Type B pancreatic cell (in vitro differentiated cells): Measurements from ENCODE around the gene STIM1. TPM values are rescaled to one million over a fixed set of nuclear protein-coding genes. Genes with fewer than 3 reads are reported as not detected.

Experiments
- DNase-seq: peaks from one replicate; pipeline ENCODE4 v3.0.0; 2021; ENCODE audit warnings: mixed read lengths; ENCODE audit not compliant: unreplicated experiment; ENCODE audit errors: extremely low spot score
- H3K27ac Mint-ChIP-seq: 2 replicates; pipeline ENCODE4 v1.8.0; 2021; ENCODE audit warnings: mild to moderate bottlenecking, mixed read lengths
- H3K27me3 Mint-ChIP-seq: 2 replicates; pipeline ENCODE4 v1.8.0; 2021; ENCODE audit warnings: mixed read lengths
- H3K36me3 Mint-ChIP-seq: 2 replicates; pipeline ENCODE4 v1.8.0; 2021; ENCODE audit warnings: mixed read lengths
- H3K4me1 Mint-ChIP-seq: one replicate; pipeline ENCODE4 v1.8.0; 2021; ENCODE audit warnings: mixed read lengths; ENCODE audit not compliant: unreplicated experiment
- H3K4me3 Mint-ChIP-seq: 2 replicates; pipeline ENCODE4 v1.8.0; 2021; ENCODE audit warnings: mild to moderate bottlenecking, mixed read lengths
- H3K9me3 Mint-ChIP-seq: 2 replicates; pipeline ENCODE4 v1.8.0; 2021; ENCODE audit warnings: mixed read lengths
- total RNA-seq: library from RNA; stranded (reverse); gene quantifications from 2 replicates; pipeline ENCODE4 v1.2.1, GENCODE V29; 2021; ENCODE audit warnings: low replicate concordance
- TF ChIP-seq, protein P1 (sequence below): fragments of 200-600 bp; sonication (generic); conservative IDR thresholded peaks from 2 replicates; pipeline ENCODE4 v1.5.0; 2021; ENCODE audit warnings: antibody characterized with exemption, mild to moderate bottlenecking

STIM1 gene
- total RNA-seq, 1 donor from 2014 or later = 38.9 TPM

DNA sequence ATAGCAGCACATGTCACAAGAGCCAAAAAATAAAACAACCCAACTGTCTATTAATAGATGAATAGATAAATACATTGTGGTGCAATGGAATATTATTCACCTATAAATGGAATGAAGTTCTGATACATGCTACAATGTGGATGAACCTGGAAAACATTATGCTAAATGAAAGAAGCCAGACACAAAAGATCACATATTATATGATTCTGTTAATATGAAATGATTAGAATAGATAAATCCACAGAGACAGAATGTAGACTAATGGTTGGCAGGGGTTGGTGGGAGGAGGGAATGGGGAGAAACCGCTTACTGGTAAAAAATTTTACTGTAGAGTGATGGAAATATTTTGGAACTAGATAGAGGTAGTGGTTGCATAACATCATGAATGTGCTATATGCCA, 206.2 kb downstream of the STIM1 start:
- Mint-ChIP-seq H3K36me3 (peaks cover 7% of the 10 kb centered on the region), H3K4me1 (peaks cover 11% of the 10 kb centered on the region), H3K27ac (no peak overlapping the region), H3K9me3 (no peaks in the 10 kb centered on the region), H3K4me3 (no peak overlapping the region), H3K27me3 (no peaks in the 10 kb centered on the region)
- no peak for DNase-seq
- TF ChIP-seq, protein P1, sequence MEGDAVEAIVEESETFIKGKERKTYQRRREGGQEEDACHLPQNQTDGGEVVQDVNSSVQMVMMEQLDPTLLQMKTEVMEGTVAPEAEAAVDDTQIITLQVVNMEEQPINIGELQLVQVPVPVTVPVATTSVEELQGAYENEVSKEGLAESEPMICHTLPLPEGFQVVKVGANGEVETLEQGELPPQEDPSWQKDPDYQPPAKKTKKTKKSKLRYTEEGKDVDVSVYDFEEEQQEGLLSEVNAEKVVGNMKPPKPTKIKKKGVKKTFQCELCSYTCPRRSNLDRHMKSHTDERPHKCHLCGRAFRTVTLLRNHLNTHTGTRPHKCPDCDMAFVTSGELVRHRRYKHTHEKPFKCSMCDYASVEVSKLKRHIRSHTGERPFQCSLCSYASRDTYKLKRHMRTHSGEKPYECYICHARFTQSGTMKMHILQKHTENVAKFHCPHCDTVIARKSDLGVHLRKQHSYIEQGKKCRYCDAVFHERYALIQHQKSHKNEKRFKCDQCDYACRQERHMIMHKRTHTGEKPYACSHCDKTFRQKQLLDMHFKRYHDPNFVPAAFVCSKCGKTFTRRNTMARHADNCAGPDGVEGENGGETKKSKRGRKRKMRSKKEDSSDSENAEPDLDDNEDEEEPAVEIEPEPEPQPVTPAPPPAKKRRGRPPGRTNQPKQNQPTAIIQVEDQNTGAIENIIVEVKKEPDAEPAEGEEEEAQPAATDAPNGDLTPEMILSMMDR = no peak

- Mint-ChIP-seq H3K9me3 (no peaks in the 10 kb centered on the region), H3K4me1 (peaks cover 6% of the 10 kb centered on the region)
These were observed 207.9 kb downstream of the STIM1 start for GRCh38 chr11:4063348-4063747.

GRCh38 chr11:4064278-4064955, 209.0 kb downstream of the STIM1 start:
- H3K9me3 Mint-ChIP-seq = no peaks in the 10 kb centered on the region
- TF ChIP-seq, protein P1 = no peak
- H3K4me3 Mint-ChIP-seq = no peak overlapping the region
- peaks cover 4% of the 10 kb centered on the region for H3K36me3 Mint-ChIP-seq
- no peak overlapping the region for H3K27ac Mint-ChIP-seq
- no peaks in the 10 kb centered on the region for H3K4me1 Mint-ChIP-seq
- DNase-seq = no peak
- H3K27me3 Mint-ChIP-seq = no peaks in the 10 kb centered on the region

More at GRCh38 chr11:4063348-4063747, 207.9 kb downstream of the STIM1 start:
- Mint-ChIP-seq H3K36me3 (peaks cover 4% of the 10 kb centered on the region), H3K4me3 (no peak overlapping the region), H3K27ac (no peak overlapping the region), H3K27me3 (no peaks in the 10 kb centered on the region)
- TF ChIP-seq, protein P1 = no peak
- DNase-seq = no peak

DNA sequence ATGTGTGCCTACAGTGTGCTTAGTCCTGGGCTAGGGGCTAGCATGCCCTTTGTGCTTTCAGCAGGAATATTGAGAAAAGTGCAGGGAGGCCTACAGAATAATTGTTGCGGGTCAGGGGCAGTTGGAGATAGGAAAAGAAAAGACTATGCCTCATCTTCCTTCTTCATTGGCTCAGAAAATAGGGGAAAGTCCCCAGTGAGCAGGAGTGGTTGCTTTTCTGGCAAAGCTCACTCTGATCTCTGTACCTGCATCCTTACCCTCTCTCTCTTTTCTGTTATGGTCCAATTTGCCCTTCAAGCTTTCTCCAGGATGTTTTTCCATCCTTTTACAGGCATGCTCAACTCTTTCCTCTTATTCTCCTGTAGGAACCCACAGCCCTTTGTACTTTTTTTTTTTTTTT, 209.6 kb downstream of the STIM1 start:
- TF ChIP-seq, protein P1 = no peak
- Mint-ChIP-seq H3K4me1 (no peaks in the 10 kb centered on the region), H3K27ac (no peak overlapping the region), H3K4me3 (no peak overlapping the region), H3K36me3 (peaks cover under 1% of the 10 kb centered on the region), H3K9me3 (no peaks in the 10 kb centered on the region), H3K27me3 (no peaks in the 10 kb centered on the region)
- DNase-seq = no peak

GRCh38 chr11:4065601-4066377, 210.3 kb downstream of the STIM1 start:
- Mint-ChIP-seq H3K4me1 (no peaks in the 10 kb centered on the region), H3K36me3 (peaks cover under 1% of the 10 kb centered on the region), H3K27me3 (no peaks in the 10 kb centered on the region), H3K27ac (no peak overlapping the region), H3K4me3 (no peak overlapping the region), H3K9me3 (no peaks in the 10 kb centered on the region)
- TF ChIP-seq, protein P1 = no peak
- no peak for DNase-seq
